MM.1S (cell line): ENCODE results near the gene DLGAP3.
"Not testable (repeated sequence)": the region's sequence is repeated elsewhere in the genome, so short reads cannot be mapped to it uniquely, and the experiment has no call there.

ENCODE experiments used
- DNase-seq: peaks from one replicate; pipeline ENCODE4 v3.0.0-alpha.2; 2015
- H2AFZ ChIP-seq: fragments of 300-600 bp; sonication (generic); 2 replicates; pipeline ENCODE4 v1.6.0; 2016; ENCODE audit warnings: antibody characterized with exemption, low read length
- H3F3A ChIP-seq: fragments of 300-600 bp; sonication (generic); 2 replicates; pipeline ENCODE4 v1.6.1; 2016; ENCODE audit warnings: mild to moderate bottlenecking, antibody characterized with exemption, low read length, moderate library complexity, mixed read lengths; ENCODE audit not compliant: insufficient read depth
- H3K27ac ChIP-seq: fragments of 300-600 bp; sonication (generic); 2 replicates; pipeline ENCODE4 v1.5.1; 2016; ENCODE audit warnings: mild to moderate bottlenecking, low read length
- H3K27me3 ChIP-seq: fragments of 300-600 bp; sonication (generic); replicated peaks from 2 replicates; pipeline ENCODE4 v1.6.0; 2016; ENCODE audit warnings: low read length; ENCODE audit not compliant: insufficient read depth
- H3K36me3 ChIP-seq: fragments of 300-600 bp; sonication (generic); replicated peaks from 2 replicates; pipeline ENCODE4 v1.6.1; 2016; ENCODE audit warnings: mild to moderate bottlenecking, low read length, mixed read lengths; ENCODE audit not compliant: insufficient read depth
- H3K4me1 ChIP-seq: fragments of 300-600 bp; sonication (generic); 2 replicates; pipeline ENCODE4 v1.6.1; 2016; ENCODE audit warnings: low read length, mixed read lengths
- H3K4me2 ChIP-seq: fragments of 300-600 bp; sonication (generic); 2 replicates; pipeline ENCODE4 v1.6.0; 2016; ENCODE audit warnings: low read depth, low read length
- H3K4me3 ChIP-seq: fragments of 300-600 bp; sonication (generic); 2 replicates; pipeline ENCODE4 v1.5.1; 2016; ENCODE audit warnings: low read length, mixed read lengths
- H3K79me2 ChIP-seq: fragments of 300-600 bp; sonication (generic); 2 replicates; pipeline ENCODE4 v1.6.1; 2016; ENCODE audit warnings: mixed run types, low read length, mixed read lengths
- H3K9ac ChIP-seq: fragments of 300-600 bp; sonication (generic); 2 replicates; pipeline ENCODE4 v1.6.1; 2016; ENCODE audit warnings: low read length, mixed read lengths
- H3K9me2 ChIP-seq: fragments of 300-600 bp; sonication (generic); replicated peaks from 2 replicates; pipeline ENCODE4 v1.6.1; 2016; ENCODE audit warnings: mild to moderate bottlenecking, low read length, mixed read lengths; ENCODE audit not compliant: insufficient read depth
- H3K9me3 ChIP-seq: fragments of 300-600 bp; sonication (generic); replicated peaks from 2 replicates; pipeline ENCODE4 v1.6.1; 2016; ENCODE audit warnings: mild to moderate bottlenecking, low read length, mixed read lengths; ENCODE audit not compliant: insufficient read depth
- H4K20me1 ChIP-seq: fragments of 300-600 bp; sonication (generic); 2 replicates; pipeline ENCODE4 v1.6.1; 2016; ENCODE audit warnings: mild to moderate bottlenecking, low read length, moderate library complexity, mixed read lengths; ENCODE audit not compliant: insufficient read depth
- EZH2 ChIP-seq: fragments of 300-600 bp; sonication (generic); optimal IDR thresholded peaks from 2 replicates; pipeline ENCODE3; 2017; ENCODE audit warnings: low read depth, mild to moderate bottlenecking, antibody characterized with exemption, low read length, mixed read lengths
- EZH2phosphoT487 ChIP-seq: fragments of 300-600 bp; sonication (generic); IDR thresholded peaks from 2 replicates; pipeline ENCODE4 v1.6.1; 2018; ENCODE audit warnings: antibody characterized with exemption, low read length
- TF ChIP-seq, protein P1 (sequence below): fragments of 300-600 bp; sonication (generic); IDR thresholded peaks from 2 replicates; pipeline ENCODE4 v1.5.1; 2016; ENCODE audit warnings: antibody characterized with exemption, low read length, mixed read lengths

The DLGAP3 gene

DNA sequence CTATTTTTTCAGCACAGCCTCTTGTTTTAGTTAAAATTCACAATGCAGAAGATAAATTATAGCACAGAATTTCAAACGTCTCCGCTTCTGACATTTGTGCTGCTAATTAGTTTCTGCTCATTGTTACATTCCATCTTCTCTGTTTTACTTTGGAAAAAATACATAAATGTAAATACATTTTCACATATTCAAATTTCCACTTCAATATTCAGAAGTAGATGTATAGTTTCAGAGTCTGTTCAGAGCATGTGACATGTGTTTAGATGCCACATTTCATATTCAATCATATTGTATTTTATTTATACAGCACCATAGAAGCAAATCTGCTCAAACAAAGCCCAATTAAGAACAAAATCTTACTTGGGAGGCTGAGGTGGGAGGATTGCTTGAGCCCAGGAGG is 36.1 kb upstream of the DLGAP3 start:
- H3K27ac ChIP-seq, result no peak overlapping the region
- H3K27me3 ChIP-seq, result no peaks in the 10 kb centered on the region
- H3K79me2 ChIP-seq, result no peaks in the 10 kb centered on the region
- H3K4me1 ChIP-seq, result no peaks in the 10 kb centered on the region
- DNase-seq, result no peak
- H4K20me1 ChIP-seq, result no peaks in the 10 kb centered on the region
- H3F3A ChIP-seq, result no peaks in the 10 kb centered on the region
- H3K4me3 ChIP-seq, result no peak overlapping the region
- no peak overlapping the region for H3K9ac ChIP-seq
- TF ChIP-seq, protein P1, sequence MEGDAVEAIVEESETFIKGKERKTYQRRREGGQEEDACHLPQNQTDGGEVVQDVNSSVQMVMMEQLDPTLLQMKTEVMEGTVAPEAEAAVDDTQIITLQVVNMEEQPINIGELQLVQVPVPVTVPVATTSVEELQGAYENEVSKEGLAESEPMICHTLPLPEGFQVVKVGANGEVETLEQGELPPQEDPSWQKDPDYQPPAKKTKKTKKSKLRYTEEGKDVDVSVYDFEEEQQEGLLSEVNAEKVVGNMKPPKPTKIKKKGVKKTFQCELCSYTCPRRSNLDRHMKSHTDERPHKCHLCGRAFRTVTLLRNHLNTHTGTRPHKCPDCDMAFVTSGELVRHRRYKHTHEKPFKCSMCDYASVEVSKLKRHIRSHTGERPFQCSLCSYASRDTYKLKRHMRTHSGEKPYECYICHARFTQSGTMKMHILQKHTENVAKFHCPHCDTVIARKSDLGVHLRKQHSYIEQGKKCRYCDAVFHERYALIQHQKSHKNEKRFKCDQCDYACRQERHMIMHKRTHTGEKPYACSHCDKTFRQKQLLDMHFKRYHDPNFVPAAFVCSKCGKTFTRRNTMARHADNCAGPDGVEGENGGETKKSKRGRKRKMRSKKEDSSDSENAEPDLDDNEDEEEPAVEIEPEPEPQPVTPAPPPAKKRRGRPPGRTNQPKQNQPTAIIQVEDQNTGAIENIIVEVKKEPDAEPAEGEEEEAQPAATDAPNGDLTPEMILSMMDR, result no peak
- TF ChIP-seq EZH2 (no peak), EZH2phosphoT487 (no peak)
- no peaks in the 10 kb centered on the region for H3K9me3 ChIP-seq
- no peak overlapping the region for H3K4me2 ChIP-seq
- H2AFZ ChIP-seq, result no peak overlapping the region
- H3K9me2 ChIP-seq, result no peaks in the 10 kb centered on the region
- H3K36me3 ChIP-seq, result no peaks in the 10 kb centered on the region

DNA sequence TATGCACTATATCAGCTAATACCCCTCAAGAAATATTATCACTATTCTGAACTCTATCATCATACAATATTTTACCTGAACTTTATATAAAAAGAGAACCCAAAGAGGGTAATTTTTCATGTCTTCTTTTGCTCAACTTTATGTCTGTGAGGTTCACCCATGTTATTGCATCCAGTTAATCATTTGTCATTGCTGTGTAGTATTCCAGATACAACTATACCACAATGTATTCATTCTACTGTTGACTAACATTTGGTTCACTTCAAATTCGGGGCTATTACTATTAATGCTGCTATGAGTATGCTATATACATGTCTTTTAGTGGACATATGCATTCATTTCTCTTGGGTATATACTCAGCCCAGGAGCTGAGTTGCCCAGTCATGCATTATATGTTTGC is 21.0 kb upstream of the DLGAP3 start:
- DNase-seq, result no peak
- no peaks in the 10 kb centered on the region for H3K9me3 ChIP-seq
- H3K4me1 ChIP-seq, result no peaks in the 10 kb centered on the region
- no peak overlapping the region for H3K27ac ChIP-seq
- H3K9me2 ChIP-seq, result no peaks in the 10 kb centered on the region
- TF ChIP-seq EZH2phosphoT487 (no peak), EZH2 (no peak)
- TF ChIP-seq, protein P1, result no peak
- H3K4me3 ChIP-seq, result no peak overlapping the region
- H3K36me3 ChIP-seq, result no peaks in the 10 kb centered on the region
- no peak overlapping the region for H3K9ac ChIP-seq
- H3F3A ChIP-seq, result no peaks in the 10 kb centered on the region
- no peak overlapping the region for H3K4me2 ChIP-seq
- no peaks in the 10 kb centered on the region for H4K20me1 ChIP-seq
- H3K27me3 ChIP-seq, result no peaks in the 10 kb centered on the region
- H2AFZ ChIP-seq, result no peak overlapping the region
- no peaks in the 10 kb centered on the region for H3K79me2 ChIP-seq

DNA sequence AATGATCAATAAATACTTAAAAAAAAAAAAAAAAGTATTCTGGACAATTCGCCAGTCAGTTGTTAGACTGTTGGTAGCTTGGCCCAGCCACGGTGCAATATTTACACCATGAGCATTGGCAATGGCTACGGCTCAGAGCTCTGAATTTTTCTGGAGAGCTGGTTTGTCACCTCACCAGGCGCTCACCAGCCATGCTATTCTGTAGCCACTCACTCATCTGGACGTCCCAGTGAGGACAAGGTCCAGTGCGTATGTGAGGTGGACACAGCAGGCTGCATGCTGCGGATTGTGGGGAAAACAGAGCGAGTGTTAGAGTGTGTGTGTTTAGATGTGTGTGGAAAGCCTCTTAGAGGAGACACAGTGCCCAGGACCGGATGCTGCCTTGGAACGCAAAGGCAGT is 19.3 kb upstream of the DLGAP3 start:
- not testable (repeated sequence) for H2AFZ ChIP-seq, H3K36me3 ChIP-seq, H4K20me1 ChIP-seq

DNA sequence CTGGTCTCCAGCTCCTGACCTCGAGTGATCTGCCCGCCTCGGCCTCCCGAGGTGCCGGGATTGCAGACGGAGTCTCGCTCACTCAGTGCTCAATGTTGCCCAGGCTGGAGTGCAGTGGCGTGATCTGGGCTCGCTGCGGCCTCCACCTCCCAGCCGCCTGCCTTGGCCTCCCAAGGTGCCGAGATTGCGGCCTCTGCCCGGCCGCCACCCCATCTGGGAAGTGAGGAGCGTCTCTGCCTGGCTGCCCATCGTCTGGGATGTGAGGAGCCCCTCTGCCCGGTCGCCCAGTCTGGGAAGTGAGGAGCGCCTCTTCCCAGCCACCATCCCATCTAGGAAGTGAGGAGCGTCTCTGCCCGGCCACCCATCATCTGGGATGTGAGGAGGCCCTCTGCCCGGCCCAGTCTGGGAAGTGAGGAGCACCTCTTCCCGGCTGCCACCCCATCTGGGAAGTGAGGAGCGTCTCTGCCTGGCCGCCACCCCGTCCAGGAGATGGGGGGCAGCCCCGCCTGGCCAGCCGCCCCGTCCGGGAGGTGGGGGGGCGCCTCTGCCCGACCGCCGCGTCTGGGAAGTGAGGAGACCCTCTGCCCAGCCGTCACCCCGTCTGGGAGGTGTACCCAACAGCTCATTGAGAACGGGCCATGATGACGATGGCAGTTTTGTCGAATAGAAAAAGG is 18.3 kb upstream of the DLGAP3 start:
- not testable (repeated sequence) for H4K20me1 ChIP-seq, H3K9me2 ChIP-seq, H3K9ac ChIP-seq, H3K9me3 ChIP-seq, H3K79me2 ChIP-seq, DNase-seq, H3K27me3 ChIP-seq, H3F3A ChIP-seq, H3K36me3 ChIP-seq, H3K27ac ChIP-seq, H3K4me3 ChIP-seq, H3K4me2 ChIP-seq, H3K4me1 ChIP-seq, H2AFZ ChIP-seq

More for the DNA sequence above, 19.3 kb upstream of the DLGAP3 start:
- not testable (repeated sequence) for DNase-seq, H3K4me2 ChIP-seq, H3K79me2 ChIP-seq, H3F3A ChIP-seq, H3K9me3 ChIP-seq, H3K4me3 ChIP-seq, H3K27me3 ChIP-seq, H3K9me2 ChIP-seq, H3K27ac ChIP-seq, H3K9ac ChIP-seq, H3K4me1 ChIP-seq
